CD4-positive, CD25-positive, alpha-beta regulatory T cell (primary cell): Measurements from ENCODE around the gene LPAR6. TPM values are rescaled to one million over a fixed set of nuclear protein-coding genes. Genes with fewer than 3 reads are reported as not detected.

Experiments used
- ATAC-seq, 2 donors: fragments of 150-1000 bp; cut with Tn5 transposase; one replicate each; pipeline ENCODE4 v1.10.0; 2021; ENCODE audit warnings: low read depth in 2 of 2, moderate number of reproducible peaks in 2 of 2, moderate library complexity in 1 of 2
- DNase-seq, 3 donors: peaks; one replicate each; pipeline versions ENCODE4 v3.0.0 to v3.0.0-alpha.2; 2012 to 2022; ENCODE audit warnings: mixed read lengths in 1 of 3
- H3K27ac ChIP-seq: one replicate; pipeline ENCODE4 v1.7.0; 2013; ENCODE audit warnings: mild to moderate bottlenecking, low read length; ENCODE audit not compliant: insufficient read depth, poor library complexity, severe bottlenecking
- H3K27me3 ChIP-seq: one replicate; pipeline ENCODE4 v1.7.0; 2013; ENCODE audit warnings: low read length; ENCODE audit not compliant: control insufficient read depth, insufficient read depth
- H3K36me3 ChIP-seq: one replicate; pipeline ENCODE4 v1.7.0; 2013; ENCODE audit warnings: mild to moderate bottlenecking, low read length, moderate library complexity; ENCODE audit not compliant: control insufficient read depth, insufficient read depth
- H3K4me1 ChIP-seq: 2 replicates; pipeline ENCODE4 v1.7.0; 2013; ENCODE audit warnings: mild to moderate bottlenecking, low read length; ENCODE audit not compliant: insufficient read depth, control insufficient read depth, poor library complexity, severe bottlenecking
- H3K4me3 ChIP-seq: one replicate; pipeline ENCODE4 v1.7.0; 2013; ENCODE audit warnings: low read depth, mild to moderate bottlenecking, low read length, moderate library complexity
- H3K9me3 ChIP-seq, 2 experiments: 1 replicate in 1 of 2; 2 replicates in 1 of 2; pipeline ENCODE4 v1.7.0; 2013; ENCODE audit warnings: low read length in 2 of 2, mild to moderate bottlenecking in 1 of 2, moderate library complexity in 1 of 2; ENCODE audit not compliant: control insufficient read depth in 2 of 2
- H3K27ac Mint-ChIP-seq, 3 donors: one replicate each; pipeline ENCODE4 v1.8.0; 2020 to 2022; ENCODE audit warnings: mild to moderate bottlenecking in 3 of 3, mixed read lengths in 3 of 3, moderate library complexity in 2 of 3
- H3K27me3 Mint-ChIP-seq: one replicate; pipeline ENCODE4 v1.8.0; 2022; ENCODE audit warnings: mild to moderate bottlenecking, mixed read lengths
- H3K36me3 Mint-ChIP-seq: one replicate; pipeline ENCODE4 v1.8.0; 2020; ENCODE audit warnings: mixed read lengths
- H3K4me1 Mint-ChIP-seq, 4 donors: one replicate each; pipeline ENCODE4 v1.8.0; 2020 to 2022; ENCODE audit warnings: mixed read lengths in 4 of 4, mild to moderate bottlenecking in 1 of 4
- H3K4me3 Mint-ChIP-seq, 4 donors: one replicate each; pipeline ENCODE4 v1.8.0; 2020 to 2022; ENCODE audit warnings: mild to moderate bottlenecking in 4 of 4, mixed read lengths in 4 of 4, moderate library complexity in 3 of 4
- H3K9me3 Mint-ChIP-seq, 7 donors: one replicate each; pipeline ENCODE4 v1.8.0; 2020 to 2022; ENCODE audit warnings: mixed read lengths in 7 of 7, mild to moderate bottlenecking in 3 of 7, moderate library complexity in 2 of 7
- polyA plus RNA-seq, 4 donors: library from polyadenylated mRNA; unstranded; fragments of 300-500 nt; fragmentation: Illumina TruSeq; gene quantifications; one replicate each; pipeline ENCODE4 v1.2.3, GENCODE V29; 2021
- total RNA-seq: library from RNA; stranded (reverse); gene quantifications from one replicate; pipeline ENCODE4 v1.2.3, GENCODE V29; 2022

Gene LPAR6
- total and polyA plus RNA-seq, 5 donors from 2014 or later: 85.4 to 150 (median 87.1) TPM

- Mint-ChIP-seq H3K4me3 (peak overlapping the region; percentile 94 to 100 (median 96)), H3K36me3 (peaks cover 10% of the 10 kb centered on the region), H3K27me3 (no peaks in the 10 kb centered on the region), H3K9me3 (no peaks in the 10 kb centered on the region), H3K4me1 (peaks cover 25 to 50% (median 40%) of the 10 kb centered on the region in 4 donors), H3K27ac (peak overlapping the region; percentile 94 to 99 (median 95))
- H3K9me3 ChIP-seq: no peaks in the 10 kb centered on the region
- H3K27ac ChIP-seq: peak overlapping the region; percentile 83
- H3K36me3 ChIP-seq: peaks cover 2% of the 10 kb centered on the region
- peak overlapping the region; percentile 100 for H3K4me3 ChIP-seq
- ATAC-seq (peak; percentile 76 to 78), DNase-seq (peak in 2 of 3 donors; percentile 42 to 77)
- H3K4me1 ChIP-seq: peaks cover 42% of the 10 kb centered on the region
- H3K27me3 ChIP-seq: no peaks in the 10 kb centered on the region
Observed at GRCh38 chr13:48411841-48412531, 927 bp downstream of the LPAR6 start.

GRCh38 chr13:48411147-48411794, 1.6 kb downstream of the LPAR6 start:
- DNase-seq: no peak
- Mint-ChIP-seq H3K36me3 (peaks cover 10% of the 10 kb centered on the region), H3K27me3 (no peaks in the 10 kb centered on the region), H3K4me3 (peak overlapping the region; percentile 94 to 100 (median 96)), H3K4me1 (peaks cover 28 to 56% (median 45%) of the 10 kb centered on the region in 4 donors), H3K9me3 (no peaks in the 10 kb centered on the region), H3K27ac (peak overlapping the region; percentile 94 to 99 (median 95))
- Histone ChIP-seq H3K9me3 (no peaks in the 10 kb centered on the region), H3K27me3 (no peaks in the 10 kb centered on the region), H3K36me3 (no peaks in the 10 kb centered on the region), H3K4me1 (peaks cover 49% of the 10 kb centered on the region), H3K4me3 (peak overlapping the region; percentile 100), H3K27ac (peak overlapping the region; percentile 83)
- ATAC-seq: no peak

- ATAC-seq (peak; percentile 35 to 37), DNase-seq (peak in 2 of 3 donors; percentile 34 to 68)
- H3K4me3 ChIP-seq: peak overlapping the region; percentile 100
- Mint-ChIP-seq H3K4me1 (peaks cover 37 to 62% (median 48%) of the 10 kb centered on the region in 4 donors), H3K4me3 (peak overlapping the region; percentile 83 to 100 (median 94)), H3K27ac (peak overlapping the region; percentile 63 to 95 (median 95)), H3K36me3 (peaks cover 10% of the 10 kb centered on the region), H3K9me3 (no peaks in the 10 kb centered on the region), H3K27me3 (no peaks in the 10 kb centered on the region)
- H3K36me3 ChIP-seq: no peaks in the 10 kb centered on the region
- H3K4me1 ChIP-seq: peaks cover 60% of the 10 kb centered on the region
- no peaks in the 10 kb centered on the region for H3K27me3 ChIP-seq
- H3K27ac ChIP-seq: peak overlapping the region; percentile 83
- no peaks in the 10 kb centered on the region for H3K9me3 ChIP-seq
Observed at GRCh38 chr13:48410199-48410598, 2.7 kb downstream of the LPAR6 start.

- no peaks in the 10 kb centered on the region for H3K27me3 ChIP-seq
- peaks cover 55 to 82% (median 70%) of the 10 kb centered on the region in 4 donors for H3K4me1 Mint-ChIP-seq
- no peak for DNase-seq
- H3K36me3 ChIP-seq: no peaks in the 10 kb centered on the region
- H3K27ac ChIP-seq: peak overlapping the region; percentile 63
- peaks cover 81% of the 10 kb centered on the region for H3K4me1 ChIP-seq
- no peaks in the 10 kb centered on the region for H3K9me3 Mint-ChIP-seq
- H3K4me3 ChIP-seq: peak overlapping the region; percentile 29
- H3K27me3 Mint-ChIP-seq: no peaks in the 10 kb centered on the region
- H3K36me3 Mint-ChIP-seq: peaks cover 6% of the 10 kb centered on the region
- H3K27ac Mint-ChIP-seq: peak overlapping the region; percentile 53 to 84 (median 78)
- H3K4me3 Mint-ChIP-seq: peak overlapping the region in 3 of 4 donors; percentile 25 to 78 (median 65)
- no peaks in the 10 kb centered on the region for H3K9me3 ChIP-seq
- ATAC-seq: no peak
Observed at GRCh38 chr13:48405875-48406274, 7.0 kb downstream of the LPAR6 start.

GRCh38 chr13:48404952-48405351, 8.0 kb downstream of the LPAR6 start:
- H3K27ac ChIP-seq: peak overlapping the region; percentile 63
- H3K4me1 ChIP-seq: peaks cover 88% of the 10 kb centered on the region
- H3K4me1 Mint-ChIP-seq: peaks cover 57 to 88% (median 71%) of the 10 kb centered on the region in 4 donors

GRCh38 chr13:48403913-48404312, 9.0 kb downstream of the LPAR6 start:
- ATAC-seq: no peak
- H3K4me1 Mint-ChIP-seq: peaks cover 56 to 88% (median 74%) of the 10 kb centered on the region in 4 donors

More at GRCh38 chr13:48404952-48405351, 8.0 kb downstream of the LPAR6 start:
- H3K4me3 ChIP-seq: peak overlapping the region; percentile 20
- ATAC-seq (no peak), DNase-seq (no peak)
- Mint-ChIP-seq H3K9me3 (no peaks in the 10 kb centered on the region), H3K27ac (peak overlapping the region; percentile 59 to 94 (median 84)), H3K36me3 (peaks cover 6% of the 10 kb centered on the region), H3K27me3 (no peaks in the 10 kb centered on the region), H3K4me3 (peak overlapping the region in 3 of 4 donors; percentile 22 to 65 (median 61))
- H3K36me3 ChIP-seq: no peaks in the 10 kb centered on the region
- no peaks in the 10 kb centered on the region for H3K27me3 ChIP-seq
- H3K9me3 ChIP-seq: no peaks in the 10 kb centered on the region

GRCh38 chr13:48403151-48403631, 9.7 kb downstream of the LPAR6 start:
- H3K27ac Mint-ChIP-seq: peak overlapping the region; percentile 52 to 79 (median 74)
- DNase-seq (peak in 2 of 3 donors; percentile 31 to 80), ATAC-seq (peak; percentile 70 to 73)
- Histone ChIP-seq H3K27ac (peak overlapping the region; percentile 83), H3K4me3 (peak overlapping the region; percentile 76), H3K9me3 (no peaks in the 10 kb centered on the region), H3K27me3 (no peaks in the 10 kb centered on the region), H3K4me1 (peaks cover 77% of the 10 kb centered on the region), H3K36me3 (no peaks in the 10 kb centered on the region)
- no peaks in the 10 kb centered on the region for H3K9me3 Mint-ChIP-seq
- H3K36me3 Mint-ChIP-seq: no peaks in the 10 kb centered on the region
- peak overlapping the region; percentile 60 to 89 (median 64) for H3K4me3 Mint-ChIP-seq
- H3K27me3 Mint-ChIP-seq: no peaks in the 10 kb centered on the region
- H3K4me1 Mint-ChIP-seq: peaks cover 55 to 86% (median 74%) of the 10 kb centered on the region in 4 donors

More at GRCh38 chr13:48403913-48404312, 9.0 kb downstream of the LPAR6 start:
- Histone ChIP-seq H3K27ac (peak overlapping the region; percentile 83), H3K27me3 (no peaks in the 10 kb centered on the region), H3K9me3 (no peaks in the 10 kb centered on the region), H3K36me3 (no peaks in the 10 kb centered on the region), H3K4me3 (peak overlapping the region; percentile 76), H3K4me1 (peaks cover 84% of the 10 kb centered on the region)
- no peaks in the 10 kb centered on the region for H3K27me3 Mint-ChIP-seq
- H3K27ac Mint-ChIP-seq: peak overlapping the region; percentile 79 to 94 (median 89)
- DNase-seq: no peak
- H3K9me3 Mint-ChIP-seq: no peaks in the 10 kb centered on the region
- peaks cover 5% of the 10 kb centered on the region for H3K36me3 Mint-ChIP-seq
- peak overlapping the region; percentile 45 to 65 (median 60) for H3K4me3 Mint-ChIP-seq
